Heart right ventricle (tissue), 16 donors: Measurements from ENCODE around the gene SF3B3. TPM values are rescaled to one million over a fixed set of nuclear protein-coding genes. Genes with fewer than 3 reads are reported as not detected.

Source experiments
- ATAC-seq, 8 donors: fragments of 200-7000 bp; cut with Tn5 transposase; one replicate each; pipeline ENCODE4 v1.9.1; 2020; ENCODE audit warnings: mild to moderate bottlenecking in 8 of 8, moderate library complexity in 8 of 8, moderate number of reproducible peaks in 1 of 8
- DNase-seq, 2 donors: peaks; one replicate each; pipeline ENCODE4 v3.0.0-alpha.2; 2020
- H3K27ac ChIP-seq, 10 donors: fragments of 200-600 bp; sonication (generic) in 2 of 10; one replicate each; pipeline versions ENCODE4 v1.5.0 to v1.8.0; 2020 to 2022; ENCODE audit warnings: mild to moderate bottlenecking in 3 of 10
- H3K27me3 ChIP-seq, 7 donors: fragments of 200-600 bp; one replicate each; pipeline ENCODE4 v1.8.0; 2021 to 2022; ENCODE audit warnings: mild to moderate bottlenecking in 2 of 7
- H3K36me3 ChIP-seq, 9 donors: fragments of 200-600 bp; sonication (generic) in 1 of 9; one replicate each; pipeline versions ENCODE4 v1.5.0 to v1.8.0; 2020 to 2022; ENCODE audit warnings: mild to moderate bottlenecking in 2 of 9
- H3K4me1 ChIP-seq, 9 donors: fragments of 200-600 bp; sonication (generic) in 1 of 9; one replicate each; pipeline versions ENCODE4 v1.5.0 to v1.8.0; 2020 to 2022; ENCODE audit warnings: mild to moderate bottlenecking in 4 of 9
- H3K4me3 ChIP-seq, 10 donors: fragments of 200-600 bp; sonication (generic) in 2 of 10; one replicate each; pipeline versions ENCODE4 v1.5.0 to v1.8.0; 2020 to 2022; ENCODE audit warnings: mild to moderate bottlenecking in 7 of 10, moderate library complexity in 2 of 10
- H3K9me3 ChIP-seq, 11 donors: fragments of 200-600 bp in 10 of 11; sonication (generic) in 2 of 11; one replicate each; pipeline versions ENCODE4 v1.5.0 to v1.8.0; 2013 to 2022; ENCODE audit warnings: mild to moderate bottlenecking in 2 of 11, control low read depth in 1 of 11, moderate library complexity in 1 of 11
- CTCF ChIP-seq, 9 donors: fragments of 200-600 bp; sonication (generic) in 2 of 9; IDR thresholded peaks; one replicate each; pipeline versions ENCODE4 v1.5.0 to v1.8.0; 2021 to 2022; ENCODE audit warnings: antibody characterized with exemption in 9 of 9, mild to moderate bottlenecking in 5 of 9, moderate library complexity in 1 of 9
- WGBS, 2 donors: extraction: QIAGEN DNeasy Blood & Tissue Kit; methylation state at CpG; one replicate each; pipeline ENCODE4 v1.1.7; 2013; ENCODE audit warnings: inconsistent platforms in 1 of 2; 5-methylcytosine and 5-hydroxymethylcytosine counted together
- intact Hi-C, 10 donors: fragments of 100-400 bp; cut with DNase I; formaldehyde crosslinking; loops; one replicate each; pipeline versions ENCODE4 v1.11.1 to v1.14.2; 2022
- polyA plus RNA-seq, 2 donors: library from polyadenylated mRNA; stranded (reverse); fragments of 200-250 nt; gene quantifications; one replicate each; pipeline ENCODE4 v1.2.3, GENCODE V29; 2013
- total RNA-seq, 10 donors: library from RNA; stranded (reverse); fragmentation: NEBNext Ultra II Directional in 3 of 10; extraction: Animal tissue kit (Norgen Biotek cat#: 25700) in 3 of 10; gene quantifications; one replicate each; pipeline versions ENCODE4 v1.2.1 to v1.2.4, GENCODE V29; 2021 to 2023
- donor health status: Arrhythmogenic right ventricular cardiomyopathy.
- donor health status: ischemic (EF 13 %, LVEDD 7.1; RV severe dilation, severe dysfunction).
- donor health status: healthy with polysubstance abuse.
- donor health status: DM: no; HTN: yes; CAD: no.
- donor health status: DM: no; HTN: no; CAD: no.
- donor health status: ischemic (EF 25% LVEDD 6.9; RV normal size, moderate dysfunction).
- donor health status: ischemic (EF 25% LVEDD 5.7; RV mildly dilated, moderate dysfunction).
- donor health status: healthy.
- donor health status: DM: yes; HTN: yes; CAD: no.
- donor health status: Ischemic cardiomyopathy.
- donor health status: ischemic (EF 35%, LVEDD 5.7; RV mildly dilated, moderate dysfunction).
- donor health status: nonischemic (EF 11% LVEDD 7.7; RV severe dilation, severe dysfunction).
- donor health status: DM: yes; HTN: yes; CAD: no.
- donor health status: PGD.
- donor health status: ischemic (EF 29% LVEDD 5.4; RV normal size, mild dysfunction).
- donor health status: nonischemic (EF 23%, LVEDD 6.1; RV moderate dilation, normal function).

The SF3B3 gene
- total and polyA plus RNA-seq, 12 donors, result 45.4 to 188 (median 159) TPM

DNA sequence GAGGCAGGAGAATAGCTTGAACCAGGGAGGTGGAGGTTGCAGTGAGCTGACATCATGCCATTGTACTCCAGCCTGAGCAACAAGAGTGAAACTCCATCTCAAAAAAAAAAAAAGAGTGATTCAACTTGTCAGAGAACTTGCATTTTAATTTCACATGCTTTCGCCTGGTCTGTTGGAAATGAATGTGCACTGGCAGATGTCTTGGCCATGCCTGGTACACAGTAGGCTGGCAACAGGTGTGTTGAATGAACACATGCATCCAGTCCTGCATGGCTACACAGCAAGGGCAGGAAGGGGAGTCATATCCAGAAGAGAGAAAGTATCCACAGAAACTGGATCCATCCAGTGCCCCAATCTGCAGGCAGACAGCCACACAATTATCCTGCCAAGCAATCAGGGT lies 11.8 kb upstream of the SF3B3 start:
- intact Hi-C loops, result no loop called here
- no peak overlapping the region for H3K27ac ChIP-seq
- ATAC-seq (no peak), DNase-seq (no peak)
- no peak overlapping the region for H3K4me3 ChIP-seq
- no peak for TF ChIP-seq CTCF (IDR thresholded peaks at IDR 0.05)
- H3K4me1 ChIP-seq, result peaks cover 0 to 8% (median 0%) of the 10 kb centered on the region in 9 donors
- 93 to 96% methylated on average over 1 of the region's 1 CpG for WGBS, 2 donors
- no peaks in the 10 kb centered on the region for H3K27me3 ChIP-seq
- H3K36me3 ChIP-seq, result peaks cover 0 to 100% (median 83%) of the 10 kb centered on the region in 9 donors
- H3K9me3 ChIP-seq, result no peaks in the 10 kb centered on the region

- no peaks in the 10 kb centered on the region for H3K27me3 ChIP-seq
- TF ChIP-seq CTCF (IDR thresholded peaks at IDR 0.05), result no peak
- 84 to 91% methylated on average over 5 of the region's 5 CpGs for WGBS, 2 donors
- H3K9me3 ChIP-seq, result no peaks in the 10 kb centered on the region
- H3K4me3 ChIP-seq, result no peak overlapping the region
- H3K27ac ChIP-seq, result no peak overlapping the region
- DNase-seq (no peak), ATAC-seq (no peak)
- peaks cover 0 to 100% (median 88%) of the 10 kb centered on the region in 9 donors for H3K36me3 ChIP-seq
- intact Hi-C loops, result no loop called here
- peaks cover 0 to 8% (median 0%) of the 10 kb centered on the region in 9 donors for H3K4me1 ChIP-seq
Measured at GRCh38 chr16:70512456-70512855, 11.2 kb upstream of the SF3B3 start.

DNA sequence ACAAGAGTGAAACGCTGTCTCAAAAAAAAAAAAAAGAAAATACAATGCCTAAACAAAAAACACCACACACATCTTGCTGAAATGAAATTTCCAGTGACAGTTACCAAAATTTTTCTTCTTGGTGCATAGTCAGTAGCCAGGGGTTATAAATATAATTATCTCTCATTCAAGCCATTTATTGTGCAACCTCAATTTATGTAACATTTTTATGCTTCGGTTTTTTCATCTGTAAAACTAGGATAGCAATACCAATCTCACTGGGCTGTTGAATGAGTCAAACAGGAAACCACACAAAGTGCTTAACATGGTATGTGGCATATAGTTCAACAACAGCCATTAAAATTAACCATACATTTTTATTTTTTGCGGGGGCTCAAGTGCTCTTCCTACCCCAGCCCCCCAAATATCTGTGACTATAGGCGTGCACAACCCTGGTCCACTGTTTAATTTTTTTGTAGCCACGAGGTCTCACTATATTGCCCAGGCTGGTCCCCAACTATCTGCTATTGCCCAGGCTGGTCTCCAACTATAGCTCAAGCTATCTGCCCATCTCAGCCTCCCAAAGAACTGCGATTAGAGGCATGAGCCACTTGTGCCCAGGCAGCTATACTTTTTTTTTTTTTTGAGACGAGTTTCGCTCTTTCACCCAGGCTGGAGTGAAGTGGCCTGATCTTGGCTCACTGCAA lies 2.9 kb upstream of the SF3B3 start:
- Histone ChIP-seq H3K9me3 (no peaks in the 10 kb centered on the region), H3K4me1 (peaks cover 7 to 33% (median 23%) of the 10 kb centered on the region in 9 donors), H3K27me3 (no peaks in the 10 kb centered on the region), H3K36me3 (peaks cover 0 to 41% (median 24%) of the 10 kb centered on the region in 9 donors), H3K4me3 (no peak overlapping the region), H3K27ac (peak overlapping the region in 1 of 10 donors; percentile 59)
- DNase-seq (no peak), ATAC-seq (no peak)
- TF ChIP-seq CTCF (IDR thresholded peaks at IDR 0.05), result no peak
- intact Hi-C loops, result loop anchor here in 6 of 10 donors (5.0 to 10.0 kb wide), 4 partner anchors 136 to 254 kb away; no protein-coding TSS in a partner anchor
- 87% methylated on average over 8 of the region's 8 CpGs for WGBS, 2 donors

- DNase-seq (no peak), ATAC-seq (no peak)
- Histone ChIP-seq H3K4me1 (peaks cover 7 to 50% (median 39%) of the 10 kb centered on the region in 9 donors), H3K27ac (peak overlapping the region in 9 of 10 donors; percentile 84 to 94 (median 88)), H3K27me3 (no peaks in the 10 kb centered on the region), H3K9me3 (no peaks in the 10 kb centered on the region), H3K4me3 (peak overlapping the region; percentile 66 to 98 (median 83)), H3K36me3 (peaks cover 0 to 41% (median 8%) of the 10 kb centered on the region in 9 donors)
- WGBS, 2 donors, result 47 to 51% methylated on average over 18 of the region's 18 CpGs
- TF ChIP-seq CTCF (IDR thresholded peaks at IDR 0.05), result no peak
- intact Hi-C loops, result loop anchor here in 6 of 10 donors (5.0 to 10.0 kb wide), 4 partner anchors 138 to 252 kb away; no protein-coding TSS in a partner anchor
Measured at GRCh38 chr16:70522216-70523075, 1.2 kb upstream of the SF3B3 start.
